K562 (cell line): Measurements from ENCODE around the gene CCNL1. TPM values are rescaled to one million over a fixed set of nuclear protein-coding genes. Genes with fewer than 3 reads are reported as not detected.

ENCODE experiments used
- BRD9 ChIP-seq: fragments of 450-650 bp; IDR thresholded peaks from 2 replicates; pipeline ENCODE4 v1.6.1; 2018; ENCODE audit warnings: low read depth; ENCODE audit not compliant: partially characterized antibody
- ETS2 ChIP-seq: IDR thresholded peaks from 2 replicates; pipeline ENCODE4 v1.6.1; 2016; ENCODE audit warnings: borderline replicate concordance, missing genetic modification characterization, mild to moderate bottlenecking, moderate library complexity, missing compliant biosample characterization; ENCODE audit not compliant: poor library complexity, severe bottlenecking
- GMEB1 ChIP-seq: fragments of 250-450 bp; sonication (Bioruptor Pico); IDR thresholded peaks from 2 replicates; pipeline ENCODE4 v1.4.0; 2020; ENCODE audit warnings: mild to moderate bottlenecking
- KDM1A ChIP-seq, 2 experiments: fragments of 450-650 bp; IDR thresholded peaks; 2 replicates each; pipeline ENCODE4 v1.6.1; 2016; ENCODE audit warnings: mild to moderate bottlenecking in 2 of 2
- MBD2 ChIP-seq: sonication (generic); IDR thresholded peaks from 2 replicates; pipeline ENCODE4 v1.6.1; 2016; ENCODE audit warnings: low read depth, borderline replicate concordance
- MCM7 ChIP-seq, 2 experiments: fragments of 450-650 bp; IDR thresholded peaks; 2 replicates each; pipeline ENCODE4 v1.6.1; 2016 to 2018
- MEIS2 ChIP-seq: fragments of 450-650 bp; IDR thresholded peaks from 2 replicates; pipeline ENCODE4 v1.6.1; 2014; ENCODE audit warnings: mild to moderate bottlenecking; ENCODE audit not compliant: partially characterized antibody
- MTA3 ChIP-seq: fragments of 450-650 bp; formaldehyde crosslinking; IDR thresholded peaks from 2 replicates; pipeline ENCODE4 v1.6.1; 2017; ENCODE audit warnings: mild to moderate bottlenecking, borderline replicate concordance
- SFPQ ChIP-seq: fragments of 200-400 bp; formaldehyde crosslinking; IDR thresholded peaks from 2 replicates; pipeline ENCODE4 v1.6.1; 2017; ENCODE audit warnings: mild to moderate bottlenecking, low read depth, low read length, moderate library complexity
- SRSF1 ChIP-seq: fragments of 200-400 bp; formaldehyde crosslinking; IDR thresholded peaks from 2 replicates; pipeline ENCODE4 v1.6.1; 2017; ENCODE audit warnings: mild to moderate bottlenecking, low read depth, low read length, moderate library complexity
- TOE1 ChIP-seq, 2 experiments: fragments of 450-650 bp in 1 of 2; sonication (generic) in 1 of 2; formaldehyde crosslinking in 1 of 2; IDR thresholded peaks; 2 replicates each; pipeline versions ENCODE4 v1.7.1 to v1.8.0; 2016 to 2022; ENCODE audit warnings: borderline replicate concordance in 2 of 2, mild to moderate bottlenecking in 2 of 2, antibody characterized with exemption in 1 of 2, inconsistent platforms in 1 of 2, low read depth in 1 of 2, missing genetic modification reagents in 1 of 2, moderate library complexity in 1 of 2
- ZNF232 ChIP-seq: sonication (generic); formaldehyde crosslinking; IDR thresholded peaks from 2 replicates; pipeline ENCODE4 v1.8.0; 2022; ENCODE audit warnings: mild to moderate bottlenecking, missing genetic modification reagents
- ZNF263 ChIP-seq: sonication (generic); formaldehyde crosslinking; IDR thresholded peaks from 2 replicates; pipeline ENCODE4 v1.8.0; 2022; ENCODE audit warnings: mild to moderate bottlenecking, missing genetic modification reagents, borderline replicate concordance
- ZNF347 ChIP-seq: fragments of 450-650 bp; formaldehyde crosslinking; IDR thresholded peaks from 2 replicates; pipeline ENCODE4 v1.4.0; 2020; ENCODE audit warnings: low read depth, mild to moderate bottlenecking, moderate library complexity
- ZNF431 ChIP-seq: sonication (generic); formaldehyde crosslinking; IDR thresholded peaks from 2 replicates; pipeline ENCODE4 v1.8.0; 2022; ENCODE audit warnings: mild to moderate bottlenecking, missing genetic modification reagents
- ZNF512 ChIP-seq: IDR thresholded peaks from 2 replicates; pipeline ENCODE4 v1.6.1; 2016; ENCODE audit warnings: missing genetic modification characterization, missing compliant biosample characterization
- ZNF592 ChIP-seq: fragments of 450-650 bp; IDR thresholded peaks from 2 replicates; pipeline ENCODE4 v1.6.1; 2017; ENCODE audit warnings: antibody characterized with exemption, mild to moderate bottlenecking
- ZNF764 ChIP-seq: fragments of 250-450 bp; sonication (Bioruptor Pico); IDR thresholded peaks from 2 replicates; pipeline ENCODE4 v1.4.0; 2020; ENCODE audit warnings: low read depth, mild to moderate bottlenecking, moderate library complexity
- ZNF766 ChIP-seq: fragments of 200-800 bp; sonication (Bioruptor generic); conservative IDR thresholded peaks from 2 replicates; pipeline ENCODE4 v1.6.1; 2016; ENCODE audit warnings: missing genetic modification characterization, missing compliant biosample characterization
- polyA plus RNA-seq, 8 experiments: library from polyadenylated mRNA; depleted of rRNA in 4 of 8; stranded (reverse) in 5 of 8; unstranded in 3 of 8; fragments of >200 nt; fragmentation: Nextera tagmentation in 2 of 8; fragmentation: Illumina TruSeq in 1 of 8; extraction: Ambion mirVana in 2 of 8; extraction: Trizol in 1 of 8; gene quantifications; 2 replicates each; pipeline versions ENCODE4 v1.2.1 to v1.2.3, GENCODE V29; 2011 to 2014; ENCODE audit warnings: inconsistent platforms in 1 of 8, missing spikeins in 1 of 8
- total RNA-seq, 7 experiments: library from RNA; depleted of rRNA in 6 of 7; stranded (reverse); fragments of >200 nt in 6 of 7; fragmentation: Illumina TruSeq in 2 of 7; extraction: Trizol in 2 of 7; gene quantifications; 2 replicates each; pipeline versions ENCODE4 v1.2.1 to v1.2.3, GENCODE V29; 2011 to 2021; ENCODE audit warnings: low replicate concordance in 1 of 7

CCNL1 gene
- total and polyA plus RNA-seq, 9 of the 15 experiments (the other 6 are each of a cell fraction or from before 2014, with no cell fraction given): 16.1 to 186 (median 132) TPM

- TF ChIP-seq ZNF592 (no peak), ZNF431 (no peak), ZNF764 (CRISPR knock-in tag) (no peak), ZNF766 (no peak), SRSF1 (no peak), SFPQ (no peak), ZNF263 (CRISPR knock-in tag) (no peak), TOE1 (IDR thresholded peaks at IDR 0.05; ENCODE audit: borderline replicate concordance) (no peak), TOE1 (CRISPR knock-in tag; IDR thresholded peaks at IDR 0.05; ENCODE audit: borderline replicate concordance, low read depth) (no peak), ZNF347 (CRISPR knock-in tag) (no peak), MCM7 (IDR thresholded peaks at IDR 0.05) (no peak), MTA3 (no peak), MBD2 (no peak), KDM1A (IDR thresholded peaks at IDR 0.05) (peak; percentile 84 to 90), ZNF232 (CRISPR knock-in tag) (no peak), ZNF512 (no peak), ETS2 (no peak), MEIS2 (no peak), GMEB1 (CRISPR knock-in tag) (no peak), BRD9 (no peak)
These were observed 37.8 kb downstream of the CCNL1 start (continued) for GRCh38 chr3:157122116-157122515.
